Measurements from ENCODE around the gene PLCB3. TPM values are rescaled to one million over a fixed set of nuclear protein-coding genes. Genes with fewer than 3 reads are reported as not detected.

PLCB3 gene
- total RNA-seq, 4 donors from 2014 or later = 64.5 to 115 (median 91.2) TPM

DNA sequence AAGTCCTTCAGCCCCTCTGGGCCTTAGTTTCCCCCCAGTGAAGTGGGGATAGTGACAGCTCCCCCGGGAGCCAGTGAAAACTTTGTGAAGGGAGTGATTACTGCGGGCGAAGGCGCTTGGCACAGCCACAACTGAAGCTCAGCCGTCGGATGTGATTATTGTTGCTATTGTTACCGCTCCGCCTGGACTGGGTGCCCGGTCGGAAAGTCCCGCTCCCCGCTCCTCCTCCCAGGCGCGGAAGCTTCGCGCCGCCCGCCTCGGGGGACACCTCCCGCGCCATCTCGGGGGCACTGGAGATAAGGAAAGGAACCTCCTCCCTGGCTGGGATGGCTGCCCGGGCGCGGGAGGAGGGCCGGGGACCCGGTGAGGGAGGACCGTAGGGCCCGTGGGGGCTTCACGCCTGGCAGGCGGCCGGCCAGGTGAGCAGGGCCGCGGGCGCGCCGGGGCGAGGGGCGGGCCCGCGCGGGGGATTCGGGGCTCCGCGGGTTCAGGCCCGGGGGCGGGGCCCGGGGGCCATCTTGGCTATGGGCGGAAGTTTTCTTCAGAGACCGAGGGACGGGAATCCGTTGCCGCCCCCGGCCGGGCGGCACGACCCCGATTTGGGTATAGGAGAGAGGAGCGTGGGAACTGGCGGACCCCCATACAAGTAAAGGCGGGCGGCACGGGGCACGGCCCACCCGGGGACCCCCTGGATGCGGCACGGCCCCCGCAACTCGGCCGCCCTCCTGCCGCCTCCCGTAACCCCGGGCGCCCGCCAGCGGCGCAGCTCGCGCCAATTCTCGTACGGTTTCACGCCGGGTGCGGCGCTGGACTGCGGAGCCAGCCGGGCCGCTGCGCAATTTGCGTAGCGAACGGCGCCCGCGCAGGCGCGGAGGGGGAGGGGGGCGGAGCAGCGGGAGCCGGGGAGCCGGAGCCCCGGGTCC, 33.9 kb downstream of the PLCB3 start, which contains the start of gene GPR137:
GPR137 (plus strand) TSS at position 887 of the 923 bp plus-strand sequence. CDS start 677 bp downstream, outside the sequence.
- peak within 1 kb of the TSS; percentile 72 to 85 (median 78) for H3K4me3 ChIP-seq
- intact Hi-C loops (cut with DNase I; ENCODE audit: low total_unique reads) = no loop called here
- peaks cover 22 to 32% (median 26%) of the 10 kb centered on the region in 4 donors for H3K4me1 ChIP-seq
- 0% methylated on average over 53 of the region's 102 CpGs; no CpG with 5 or more reads in 1 of the 2 donors for WGBS, 2 donors (ENCODE audit: low coverage in 1 of 2)
- TF ChIP-seq POLR2AphosphoS5 (IDR thresholded peaks at IDR 0.05) (peak in 2 of 3 donors; percentile 42 to 68), POLR2A (IDR thresholded peaks at IDR 0.05) (peak; percentile 17), EP300 (IDR thresholded peaks at IDR 0.05; ENCODE audit: low read depth) (no peak)
- TF ChIP-seq, protein P1, sequence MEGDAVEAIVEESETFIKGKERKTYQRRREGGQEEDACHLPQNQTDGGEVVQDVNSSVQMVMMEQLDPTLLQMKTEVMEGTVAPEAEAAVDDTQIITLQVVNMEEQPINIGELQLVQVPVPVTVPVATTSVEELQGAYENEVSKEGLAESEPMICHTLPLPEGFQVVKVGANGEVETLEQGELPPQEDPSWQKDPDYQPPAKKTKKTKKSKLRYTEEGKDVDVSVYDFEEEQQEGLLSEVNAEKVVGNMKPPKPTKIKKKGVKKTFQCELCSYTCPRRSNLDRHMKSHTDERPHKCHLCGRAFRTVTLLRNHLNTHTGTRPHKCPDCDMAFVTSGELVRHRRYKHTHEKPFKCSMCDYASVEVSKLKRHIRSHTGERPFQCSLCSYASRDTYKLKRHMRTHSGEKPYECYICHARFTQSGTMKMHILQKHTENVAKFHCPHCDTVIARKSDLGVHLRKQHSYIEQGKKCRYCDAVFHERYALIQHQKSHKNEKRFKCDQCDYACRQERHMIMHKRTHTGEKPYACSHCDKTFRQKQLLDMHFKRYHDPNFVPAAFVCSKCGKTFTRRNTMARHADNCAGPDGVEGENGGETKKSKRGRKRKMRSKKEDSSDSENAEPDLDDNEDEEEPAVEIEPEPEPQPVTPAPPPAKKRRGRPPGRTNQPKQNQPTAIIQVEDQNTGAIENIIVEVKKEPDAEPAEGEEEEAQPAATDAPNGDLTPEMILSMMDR (IDR thresholded peaks at IDR 0.05) = no peak
- peaks cover 9% of the 10 kb centered on the region for H3K27me3 ChIP-seq
- in situ Hi-C loops (cut with MboI; ENCODE audit: low pct_ligation_motif_present in 1 of 4, low pct_unique_long_range_greater_than_20kb in 1 of 4, low sequenced_read_pairs in 3 of 4) = no loop called here
- DNase-seq = peak; percentile 91
- no peaks in the 10 kb centered on the region for H3K9me3 ChIP-seq
- peaks cover 0 to 3% (median 0%) of the 10 kb centered on the region in 4 donors for H3K36me3 ChIP-seq
- H3K27ac ChIP-seq = peak within 1 kb of the TSS; percentile 95 to 99 (median 97)

DNA sequence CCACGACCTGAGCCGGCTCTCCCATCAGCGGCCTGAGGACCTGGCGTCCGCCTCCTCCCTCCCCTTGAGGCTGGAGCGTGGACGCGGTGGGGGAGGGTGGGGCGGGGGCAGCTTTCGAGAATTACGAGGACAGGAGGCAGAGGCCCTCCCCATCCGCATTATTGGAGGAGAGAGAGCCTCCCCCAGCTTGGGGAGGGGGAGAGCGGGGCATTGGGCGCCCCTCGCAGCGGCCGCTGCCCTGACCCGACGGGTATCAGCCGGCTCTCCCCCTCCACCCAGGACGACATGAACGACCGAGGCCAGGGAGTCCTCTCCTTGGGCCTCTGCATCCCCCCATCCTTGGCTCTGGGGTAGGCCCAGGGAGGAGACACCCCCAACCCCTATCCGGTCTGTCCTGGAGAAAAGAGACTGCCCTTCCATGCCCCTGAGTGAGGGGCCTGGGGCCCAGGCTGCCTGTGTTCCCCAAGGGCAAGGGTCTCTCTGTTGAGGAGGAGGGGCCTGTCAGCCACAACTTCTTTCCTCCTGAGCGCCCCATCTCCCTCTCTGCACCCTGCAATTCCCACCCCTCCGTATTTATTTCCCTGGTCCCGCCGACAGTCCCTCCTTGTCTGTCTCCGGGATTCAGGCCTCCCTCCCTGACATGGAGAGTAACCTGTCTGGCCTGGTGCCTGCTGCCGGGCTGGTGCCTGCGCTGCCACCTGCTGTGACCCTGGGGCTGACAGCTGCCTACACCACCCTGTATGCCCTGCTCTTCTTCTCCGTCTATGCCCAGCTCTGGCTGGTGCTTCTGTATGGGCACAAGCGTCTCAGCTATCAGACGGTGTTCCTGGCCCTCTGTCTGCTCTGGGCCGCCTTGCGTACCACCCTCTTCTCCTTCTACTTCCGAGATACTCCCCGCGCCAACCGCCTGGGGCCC, 34.8 kb downstream of the PLCB3 start:
- TF ChIP-seq POLR2AphosphoS5 (IDR thresholded peaks at IDR 0.05) (no peak), EP300 (IDR thresholded peaks at IDR 0.05; ENCODE audit: low read depth) (no peak), POLR2A (IDR thresholded peaks at IDR 0.05) (no peak)
- TF ChIP-seq, protein P1 (IDR thresholded peaks at IDR 0.05) = no peak
- intact Hi-C loops (cut with DNase I; ENCODE audit: low total_unique reads) = no loop called here
- Histone ChIP-seq H3K27me3 (peaks cover 18% of the 10 kb centered on the region), H3K9me3 (no peaks in the 10 kb centered on the region), H3K27ac (peak overlapping the region; percentile 95 to 99 (median 97)), H3K36me3 (no peaks in the 10 kb centered on the region), H3K4me3 (peak overlapping the region; percentile 72 to 85 (median 78)), H3K4me1 (peaks cover 22 to 36% (median 28%) of the 10 kb centered on the region in 4 donors)
- peak; percentile 49 for DNase-seq
- in situ Hi-C loops (cut with MboI; ENCODE audit: low pct_ligation_motif_present in 1 of 4, low pct_unique_long_range_greater_than_20kb in 1 of 4, low sequenced_read_pairs in 3 of 4) = no loop called here
- 23% methylated on average over 38 of the region's 40 CpGs; no CpG with 5 or more reads in 1 of the 2 donors for WGBS, 2 donors (ENCODE audit: low coverage in 1 of 2)

DNA sequence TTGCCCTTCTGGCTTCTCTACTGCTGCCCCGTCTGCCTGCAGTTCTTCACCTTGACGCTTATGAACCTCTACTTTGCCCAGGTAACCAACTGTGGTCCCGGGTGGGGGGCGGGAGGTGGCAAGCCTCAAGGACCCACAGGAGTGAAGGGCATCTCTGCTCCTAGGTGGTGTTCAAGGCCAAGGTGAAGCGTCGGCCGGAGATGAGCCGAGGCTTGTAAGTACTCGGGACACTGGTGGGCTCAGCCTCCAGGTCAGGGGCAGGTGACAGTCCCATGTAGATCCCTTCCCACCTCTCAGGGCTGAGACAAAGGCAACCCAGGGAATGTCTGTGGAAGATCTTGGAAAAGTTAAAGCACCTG, 35.5 kb downstream of the PLCB3 start:
- peaks cover 24% of the 10 kb centered on the region for H3K27me3 ChIP-seq
- TF ChIP-seq POLR2AphosphoS5 (IDR thresholded peaks at IDR 0.05) = no peak
- TF ChIP-seq POLR2A (IDR thresholded peaks at IDR 0.05) = no peak
- TF ChIP-seq, protein P1 (IDR thresholded peaks at IDR 0.05) = no peak
- no peak for TF ChIP-seq EP300 (IDR thresholded peaks at IDR 0.05; ENCODE audit: low read depth)
- in situ Hi-C loops (cut with MboI; ENCODE audit: low pct_ligation_motif_present in 1 of 4, low pct_unique_long_range_greater_than_20kb in 1 of 4, low sequenced_read_pairs in 3 of 4) (no loop called here), intact Hi-C loops (cut with DNase I; ENCODE audit: low total_unique reads) (no loop called here)
- 89% methylated on average over 9 of the region's 9 CpGs; no CpG with 5 or more reads in 1 of the 2 donors for WGBS, 2 donors (ENCODE audit: low coverage in 1 of 2)
- H3K36me3 ChIP-seq = no peaks in the 10 kb centered on the region
- H3K4me1 ChIP-seq = peaks cover 22 to 42% (median 34%) of the 10 kb centered on the region in 4 donors
- H3K27ac ChIP-seq = no peak overlapping the region
- H3K9me3 ChIP-seq = no peaks in the 10 kb centered on the region
- H3K4me3 ChIP-seq = no peak overlapping the region
- no peak for DNase-seq
